22Rv1 (cell line): Measurements from ENCODE around the gene OR2V2.

ENCODE experiments used
- CTCF ChIP-seq: fragments of 450-650 bp; IDR thresholded peaks from 2 replicates; pipeline ENCODE4 v1.5.1; 2017; ENCODE audit warnings: mild to moderate bottlenecking
- ZFX ChIP-seq: fragments of 450-650 bp; IDR thresholded peaks from 2 replicates; pipeline ENCODE4 v1.6.1; 2017; ENCODE audit warnings: antibody characterized with exemption, borderline replicate concordance

- no peak for TF ChIP-seq CTCF
- TF ChIP-seq ZFX: no peak
These were observed 45.1 kb downstream of the OR2V2 start for GRCh38 chr5:181192337-181193046.
